HepG2 (cell line): Measurements from ENCODE around the gene HOXA7. TPM values are rescaled to one million over a fixed set of nuclear protein-coding genes. Genes with fewer than 3 reads are reported as not detected.
A peak's percentile ranks its signal among the peaks of the same experiment; 100 is the strongest.

Experiments
- ATF7-NPFF ChIP-seq: sonication (generic); formaldehyde crosslinking; IDR thresholded peaks from 2 replicates; pipeline ENCODE4 v1.8.1; 2023; ENCODE audit warnings: mild to moderate bottlenecking, low read depth, missing genetic modification reagents, moderate library complexity
- GFI1 ChIP-seq: sonication (generic); formaldehyde crosslinking; IDR thresholded peaks from 2 replicates; pipeline ENCODE4 v1.5.0; 2020; ENCODE audit warnings: missing genetic modification reagents, mild to moderate bottlenecking, borderline replicate concordance
- KDM2A ChIP-seq: sonication (generic); formaldehyde crosslinking; IDR thresholded peaks from 2 replicates; pipeline ENCODE4 v1.4.0; 2020; ENCODE audit warnings: low read depth, missing genetic modification reagents, borderline replicate concordance
- KDM5B ChIP-seq: sonication (generic); formaldehyde crosslinking; IDR thresholded peaks from 2 replicates; pipeline ENCODE4 v1.4.0; 2020; ENCODE audit warnings: missing genetic modification reagents, mild to moderate bottlenecking, borderline replicate concordance
- MED1 ChIP-seq: sonication (generic); formaldehyde crosslinking; IDR thresholded peaks from 2 replicates; pipeline ENCODE4 v1.4.0; 2020; ENCODE audit warnings: missing genetic modification reagents
- RBM22 ChIP-seq: fragments of 200-400 bp; formaldehyde crosslinking; optimal IDR thresholded peaks from 2 replicates; pipeline ENCODE3; 2017; ENCODE audit warnings: mild to moderate bottlenecking, low read length, moderate library complexity
- SATB2 ChIP-seq: sonication (generic); formaldehyde crosslinking; IDR thresholded peaks from 2 replicates; pipeline ENCODE4 v1.5.0; 2020; ENCODE audit warnings: missing genetic modification reagents
- SRY ChIP-seq: sonication (generic); formaldehyde crosslinking; IDR thresholded peaks from 2 replicates; pipeline ENCODE4 v1.8.0; 2022; ENCODE audit warnings: mild to moderate bottlenecking, missing genetic modification reagents
- TAF15 ChIP-seq: fragments of 200-400 bp; formaldehyde crosslinking; IDR thresholded peaks from one replicate; pipeline ENCODE4 v1.6.1; 2018; ENCODE audit warnings: mild to moderate bottlenecking, low read depth, low read length; ENCODE audit not compliant: poor library complexity, severe bottlenecking
- TBX2 ChIP-seq: sonication (generic); formaldehyde crosslinking; IDR thresholded peaks from 2 replicates; pipeline ENCODE4 v1.5.0; 2020; ENCODE audit warnings: missing genetic modification reagents, mild to moderate bottlenecking, borderline replicate concordance
- THAP11 ChIP-seq: IDR thresholded peaks from 2 replicates; pipeline ENCODE4 v1.6.1; 2016; ENCODE audit warnings: missing biosample characterization, missing genetic modification reagents
- ZMAT3 ChIP-seq: sonication (generic); formaldehyde crosslinking; conservative IDR thresholded peaks from 2 replicates; pipeline ENCODE4 v1.7.0; 2021; ENCODE audit warnings: missing genetic modification reagents
- ZNF543 ChIP-seq: sonication (generic); formaldehyde crosslinking; IDR thresholded peaks from 2 replicates; pipeline ENCODE4 v1.4.0; 2020; ENCODE audit warnings: mild to moderate bottlenecking, missing genetic modification reagents
- ZNF547 ChIP-seq: sonication (generic); formaldehyde crosslinking; IDR thresholded peaks from 2 replicates; pipeline ENCODE4 v1.5.1; 2020; ENCODE audit warnings: mild to moderate bottlenecking, missing genetic modification reagents
- ZNF777 ChIP-seq: sonication (generic); formaldehyde crosslinking; IDR thresholded peaks from 2 replicates; pipeline ENCODE4 v1.4.0; 2020; ENCODE audit warnings: missing genetic modification reagents
- polyA plus RNA-seq, 8 experiments: library from polyadenylated mRNA; depleted of rRNA in 3 of 8; stranded (reverse) in 7 of 8; unstranded in 1 of 8; fragments of >200 nt; fragmentation: Illumina TruSeq in 4 of 8; extraction: Trizol in 4 of 8; gene quantifications; 2 replicates each; pipeline versions ENCODE4 v1.2.1 to v1.2.3, GENCODE V29; 2011 to 2016; ENCODE audit warnings: low read depth in 4 of 8, missing spikeins in 1 of 8, mixed read lengths in 1 of 8; ENCODE audit not compliant: insufficient read depth in 1 of 8
- total RNA-seq, 5 experiments: library from RNA; depleted of rRNA; stranded (reverse); fragments of >200 nt; fragmentation: Illumina TruSeq; extraction: Trizol; gene quantifications; 2 replicates each; pipeline ENCODE4 v1.2.3, GENCODE V29; 2016; ENCODE audit warnings: low read depth in 1 of 5
- TF ChIP-seq, protein P1 (sequence below): sonication (generic); formaldehyde crosslinking; IDR thresholded peaks from 2 replicates; pipeline ENCODE4 v1.5.0; 2020; ENCODE audit warnings: mild to moderate bottlenecking, missing genetic modification reagents
- TF ChIP-seq, protein P2 (sequence below): sonication (generic); formaldehyde crosslinking; IDR thresholded peaks from 2 replicates; pipeline ENCODE4 v1.4.0; 2020; ENCODE audit warnings: missing genetic modification reagents, mild to moderate bottlenecking, borderline replicate concordance
- TF ChIP-seq, protein P3 (sequence below): sonication (generic); formaldehyde crosslinking; IDR thresholded peaks from 2 replicates; pipeline ENCODE4 v1.5.0; 2020; ENCODE audit warnings: mild to moderate bottlenecking, missing genetic modification reagents, borderline replicate concordance
- TF ChIP-seq, protein P4 (sequence below): sonication (generic); formaldehyde crosslinking; conservative IDR thresholded peaks from 2 replicates; pipeline ENCODE4 v1.4.0; 2020; ENCODE audit warnings: missing genetic modification reagents

The HOXA7 gene
- total and polyA plus RNA-seq, 2 of the 13 experiments (the other 11 are each of a cell fraction or from before 2014, with no cell fraction given) = 0.05 TPM; not detected in 1

DNA sequence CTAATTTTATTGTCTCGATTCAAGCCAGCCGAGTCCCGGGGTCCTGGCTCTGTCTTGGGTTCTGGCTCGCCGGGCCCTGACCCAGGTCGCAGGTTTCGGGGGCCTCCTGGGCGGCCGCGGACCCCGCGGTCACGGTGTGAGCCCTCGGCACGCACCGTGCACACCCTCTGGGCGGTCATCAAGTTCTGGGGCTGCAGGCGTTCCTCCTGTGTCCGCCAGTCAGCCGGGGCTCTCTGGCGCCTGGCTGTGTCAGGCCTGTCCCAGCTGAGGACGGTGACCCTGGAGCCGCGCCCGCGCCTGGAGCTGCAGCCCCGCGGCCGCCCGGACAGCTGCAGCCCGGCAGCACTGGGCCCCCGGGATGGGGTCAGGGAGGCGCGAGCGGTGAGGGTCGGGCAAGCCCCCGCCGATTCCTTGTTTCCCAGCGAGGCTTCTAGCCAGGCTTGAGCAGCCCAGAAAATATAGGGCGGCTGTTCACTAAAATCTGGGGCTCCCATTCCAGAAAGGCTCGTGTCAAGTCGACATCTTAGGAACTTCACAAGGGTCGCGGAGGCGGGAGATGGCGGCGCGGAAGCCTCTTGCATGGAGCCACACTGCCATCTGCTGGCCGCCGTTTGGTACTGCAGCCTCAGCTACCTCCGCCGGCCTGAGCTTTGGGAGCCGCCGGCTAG lies 4.2 kb upstream of the HOXA7 start (continued):
- TF ChIP-seq, protein P1, sequence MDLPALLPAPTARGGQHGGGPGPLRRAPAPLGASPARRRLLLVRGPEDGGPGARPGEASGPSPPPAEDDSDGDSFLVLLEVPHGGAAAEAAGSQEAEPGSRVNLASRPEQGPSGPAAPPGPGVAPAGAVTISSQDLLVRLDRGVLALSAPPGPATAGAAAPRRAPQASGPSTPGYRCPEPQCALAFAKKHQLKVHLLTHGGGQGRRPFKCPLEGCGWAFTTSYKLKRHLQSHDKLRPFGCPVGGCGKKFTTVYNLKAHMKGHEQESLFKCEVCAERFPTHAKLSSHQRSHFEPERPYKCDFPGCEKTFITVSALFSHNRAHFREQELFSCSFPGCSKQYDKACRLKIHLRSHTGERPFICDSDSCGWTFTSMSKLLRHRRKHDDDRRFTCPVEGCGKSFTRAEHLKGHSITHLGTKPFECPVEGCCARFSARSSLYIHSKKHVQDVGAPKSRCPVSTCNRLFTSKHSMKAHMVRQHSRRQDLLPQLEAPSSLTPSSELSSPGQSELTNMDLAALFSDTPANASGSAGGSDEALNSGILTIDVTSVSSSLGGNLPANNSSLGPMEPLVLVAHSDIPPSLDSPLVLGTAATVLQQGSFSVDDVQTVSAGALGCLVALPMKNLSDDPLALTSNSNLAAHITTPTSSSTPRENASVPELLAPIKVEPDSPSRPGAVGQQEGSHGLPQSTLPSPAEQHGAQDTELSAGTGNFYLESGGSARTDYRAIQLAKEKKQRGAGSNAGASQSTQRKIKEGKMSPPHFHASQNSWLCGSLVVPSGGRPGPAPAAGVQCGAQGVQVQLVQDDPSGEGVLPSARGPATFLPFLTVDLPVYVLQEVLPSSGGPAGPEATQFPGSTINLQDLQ = 0 out of 2 replicates have a peak, but pooled peaks have one; percentile 27
- TF ChIP-seq SRY (CRISPR knock-in tag) (no peak), RBM22 (no peak), ZMAT3 (CRISPR knock-in tag) (no peak), KDM2A (CRISPR knock-in tag) (peak; percentile 82), THAP11 (0 out of 2 replicates have a peak, but pooled peaks have one; percentile 19), ZNF543 (CRISPR knock-in tag) (peak; percentile 42; the same call in 1 of the 2 replicates), ZNF547 (CRISPR knock-in tag) (peak; percentile 60; the same call in 1 of the 2 replicates), ZNF777 (peak; percentile 43; the same call in 1 of the 2 replicates), TBX2 (peak; percentile 52; the same call in 1 of the 2 replicates), SATB2 (CRISPR knock-in tag) (no peak), TAF15 (no peak), ATF7-NPFF (peak; percentile 58; the same call in 1 of the 2 replicates), KDM5B (CRISPR knock-in tag) (no peak; the same call in 1 of the 2 replicates), GFI1 (CRISPR knock-in tag) (no peak; the same call in 1 of the 2 replicates), MED1 (CRISPR knock-in tag) (no peak)
- TF ChIP-seq, protein P2, sequence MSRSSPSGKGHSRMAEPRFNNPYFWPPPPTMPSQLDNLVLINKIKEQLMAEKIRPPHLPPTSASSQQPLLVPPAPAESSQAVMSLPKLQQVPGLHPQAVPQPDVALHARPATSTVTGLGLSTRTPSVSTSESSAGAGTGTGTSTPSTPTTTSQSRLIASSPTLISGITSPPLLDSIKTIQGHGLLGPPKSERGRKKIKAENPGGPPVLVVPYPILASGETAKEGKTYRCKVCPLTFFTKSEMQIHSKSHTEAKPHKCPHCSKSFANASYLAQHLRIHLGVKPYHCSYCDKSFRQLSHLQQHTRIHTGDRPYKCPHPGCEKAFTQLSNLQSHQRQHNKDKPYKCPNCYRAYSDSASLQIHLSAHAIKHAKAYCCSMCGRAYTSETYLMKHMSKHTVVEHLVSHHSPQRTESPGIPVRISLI (CRISPR knock-in tag) = no peak
- TF ChIP-seq, protein P3, sequence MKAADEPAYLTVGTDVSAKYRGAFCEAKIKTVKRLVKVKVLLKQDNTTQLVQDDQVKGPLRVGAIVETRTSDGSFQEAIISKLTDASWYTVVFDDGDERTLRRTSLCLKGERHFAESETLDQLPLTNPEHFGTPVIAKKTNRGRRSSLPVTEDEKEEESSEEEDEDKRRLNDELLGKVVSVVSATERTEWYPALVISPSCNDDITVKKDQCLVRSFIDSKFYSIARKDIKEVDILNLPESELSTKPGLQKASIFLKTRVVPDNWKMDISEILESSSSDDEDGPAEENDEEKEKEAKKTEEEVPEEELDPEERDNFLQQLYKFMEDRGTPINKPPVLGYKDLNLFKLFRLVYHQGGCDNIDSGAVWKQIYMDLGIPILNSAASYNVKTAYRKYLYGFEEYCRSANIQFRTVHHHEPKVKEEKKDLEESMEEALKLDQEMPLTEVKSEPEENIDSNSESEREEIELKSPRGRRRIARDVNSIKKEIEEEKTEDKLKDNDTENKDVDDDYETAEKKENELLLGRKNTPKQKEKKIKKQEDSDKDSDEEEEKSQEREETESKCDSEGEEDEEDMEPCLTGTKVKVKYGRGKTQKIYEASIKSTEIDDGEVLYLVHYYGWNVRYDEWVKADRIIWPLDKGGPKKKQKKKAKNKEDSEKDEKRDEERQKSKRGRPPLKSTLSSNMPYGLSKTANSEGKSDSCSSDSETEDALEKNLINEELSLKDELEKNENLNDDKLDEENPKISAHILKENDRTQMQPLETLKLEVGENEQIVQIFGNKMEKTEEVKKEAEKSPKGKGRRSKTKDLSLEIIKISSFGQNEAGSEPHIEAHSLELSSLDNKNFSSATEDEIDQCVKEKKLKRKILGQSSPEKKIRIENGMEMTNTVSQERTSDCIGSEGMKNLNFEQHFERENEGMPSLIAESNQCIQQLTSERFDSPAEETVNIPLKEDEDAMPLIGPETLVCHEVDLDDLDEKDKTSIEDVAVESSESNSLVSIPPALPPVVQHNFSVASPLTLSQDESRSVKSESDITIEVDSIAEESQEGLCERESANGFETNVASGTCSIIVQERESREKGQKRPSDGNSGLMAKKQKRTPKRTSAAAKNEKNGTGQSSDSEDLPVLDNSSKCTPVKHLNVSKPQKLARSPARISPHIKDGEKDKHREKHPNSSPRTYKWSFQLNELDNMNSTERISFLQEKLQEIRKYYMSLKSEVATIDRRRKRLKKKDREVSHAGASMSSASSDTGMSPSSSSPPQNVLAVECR (CRISPR knock-in tag) = peak; percentile 54; the same call in 1 of the 2 replicates
- TF ChIP-seq, protein P4, sequence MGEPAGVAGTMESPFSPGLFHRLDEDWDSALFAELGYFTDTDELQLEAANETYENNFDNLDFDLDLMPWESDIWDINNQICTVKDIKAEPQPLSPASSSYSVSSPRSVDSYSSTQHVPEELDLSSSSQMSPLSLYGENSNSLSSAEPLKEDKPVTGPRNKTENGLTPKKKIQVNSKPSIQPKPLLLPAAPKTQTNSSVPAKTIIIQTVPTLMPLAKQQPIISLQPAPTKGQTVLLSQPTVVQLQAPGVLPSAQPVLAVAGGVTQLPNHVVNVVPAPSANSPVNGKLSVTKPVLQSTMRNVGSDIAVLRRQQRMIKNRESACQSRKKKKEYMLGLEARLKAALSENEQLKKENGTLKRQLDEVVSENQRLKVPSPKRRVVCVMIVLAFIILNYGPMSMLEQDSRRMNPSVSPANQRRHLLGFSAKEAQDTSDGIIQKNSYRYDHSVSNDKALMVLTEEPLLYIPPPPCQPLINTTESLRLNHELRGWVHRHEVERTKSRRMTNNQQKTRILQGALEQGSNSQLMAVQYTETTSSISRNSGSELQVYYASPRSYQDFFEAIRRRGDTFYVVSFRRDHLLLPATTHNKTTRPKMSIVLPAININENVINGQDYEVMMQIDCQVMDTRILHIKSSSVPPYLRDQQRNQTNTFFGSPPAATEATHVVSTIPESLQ = no peak
